ENCODE data around the gene CEP20.
"Not testable (repeated sequence)": the region's sequence is repeated elsewhere in the genome, so short reads cannot be mapped to it uniquely, and the experiment has no call there.

The CEP20 gene

GRCh38 chr16:15856901-15857698 lies 31.3 kb downstream of the CEP20 start, which contains the start of gene MYH11:
Gene MYH11 (minus strand): TSS chr16:15857028. CDS start chr16:15838252, 18,776 bp downstream.
- no peak for DNase-seq

- DNase-seq = no peak
These were observed 32.2 kb downstream of the CEP20 start for GRCh38 chr16:15856182-15856581.

GRCh38 chr16:15855704-15856003 lies 32.7 kb downstream of the CEP20 start:
- no peak for DNase-seq

- no peak for DNase-seq
These were observed 33.3 kb downstream of the CEP20 start for GRCh38 chr16:15854906-15855703.

- no peak for DNase-seq
These were observed 34.3 kb downstream of the CEP20 start for GRCh38 chr16:15854061-15854460.

- DNase-seq = no peak
These were observed 35.4 kb downstream of the CEP20 start for GRCh38 chr16:15853021-15853420.

- not testable (repeated sequence) for DNase-seq
These were observed 37.8 kb downstream of the CEP20 start for GRCh38 chr16:15850555-15850954.

GRCh38 chr16:15849209-15849981 lies 39.0 kb downstream of the CEP20 start:
- DNase-seq = no peak

GRCh38 chr16:15847611-15848175 lies 40.7 kb downstream of the CEP20 start:
- no peak for DNase-seq

GRCh38 chr16:15846510-15846909 lies 41.9 kb downstream of the CEP20 start:
- no peak for DNase-seq

- DNase-seq = no peak
These were observed 44.6 kb downstream of the CEP20 start for GRCh38 chr16:15843635-15844279.

- not testable (repeated sequence) for DNase-seq
These were observed 49.2 kb downstream of the CEP20 start for GRCh38 chr16:15839204-15839603.

- no peak for DNase-seq
These were observed 50.6 kb downstream of the CEP20 start for GRCh38 chr16:15837761-15838160.

- no peak for DNase-seq
These were observed 51.3 kb downstream of the CEP20 start for GRCh38 chr16:15836965-15837611.

- DNase-seq = no peak
These were observed 52.3 kb downstream of the CEP20 start for GRCh38 chr16:15836074-15836473.

- no peak for DNase-seq
These were observed 53.1 kb downstream of the CEP20 start for GRCh38 chr16:15835136-15835878.

GRCh38 chr16:15834502-15834901 lies 53.9 kb downstream of the CEP20 start:
- DNase-seq = no peak

- DNase-seq = no peak
These were observed 54.9 kb downstream of the CEP20 start for GRCh38 chr16:15833541-15833940.

- DNase-seq = no peak
These were observed 56.2 kb downstream of the CEP20 start for GRCh38 chr16:15832241-15832640.

GRCh38 chr16:15830832-15831451 lies 57.5 kb downstream of the CEP20 start:
- DNase-seq = no peak

- no peak for DNase-seq
These were observed 58.9 kb downstream of the CEP20 start for GRCh38 chr16:15829460-15829859.
